Progenitor cell of endocrine pancreas (in vitro differentiated cells): ENCODE results near the gene ATP13A2. TPM values are rescaled to one million over a fixed set of nuclear protein-coding genes. Genes with fewer than 3 reads are reported as not detected.

Experiments
- DNase-seq: peaks from one replicate; pipeline ENCODE4 v3.0.0; 2021; ENCODE audit warnings: low spot score; ENCODE audit not compliant: unreplicated experiment
- H3K27ac Mint-ChIP-seq: 2 replicates; pipeline ENCODE4 v1.8.0; 2021; ENCODE audit warnings: mild to moderate bottlenecking, moderate library complexity, mixed read lengths
- H3K27me3 Mint-ChIP-seq: 2 replicates; pipeline ENCODE4 v1.8.0; 2021; ENCODE audit warnings: mixed read lengths
- H3K36me3 Mint-ChIP-seq: 2 replicates; pipeline ENCODE4 v1.8.0; 2022; ENCODE audit warnings: mixed read lengths; ENCODE audit not compliant: insufficient read depth
- H3K4me1 Mint-ChIP-seq: 2 replicates; pipeline ENCODE4 v1.8.0; 2021; ENCODE audit warnings: low read depth, mixed read lengths
- H3K4me3 Mint-ChIP-seq: 2 replicates; pipeline ENCODE4 v1.8.0; 2021; ENCODE audit warnings: low read depth, mild to moderate bottlenecking, moderate library complexity, mixed read lengths
- H3K9me3 Mint-ChIP-seq: 2 replicates; pipeline ENCODE4 v1.8.0; 2021; ENCODE audit warnings: low read depth, mixed read lengths
- CTCF ChIP-seq: fragments of 200-600 bp; sonication (generic); IDR thresholded peaks from one replicate; pipeline ENCODE4 v1.5.0; 2021; ENCODE audit warnings: antibody characterized with exemption, mild to moderate bottlenecking; ENCODE audit not compliant: unreplicated experiment
- total RNA-seq: library from RNA; stranded (reverse); gene quantifications from 2 replicates; pipeline ENCODE4 v1.2.1, GENCODE V29; 2021

Gene ATP13A2
- total RNA-seq, 1 donor from 2014 or later: 65.8 TPM

GRCh38 chr1:17004466-17005364 is 7.0 kb downstream of the ATP13A2 start:
- no peaks in the 10 kb centered on the region for H3K4me1 Mint-ChIP-seq
- H3K27ac Mint-ChIP-seq: no peak overlapping the region
- TF ChIP-seq CTCF: no peak
- no peaks in the 10 kb centered on the region for H3K27me3 Mint-ChIP-seq
- no peaks in the 10 kb centered on the region for H3K9me3 Mint-ChIP-seq
- peaks cover 6% of the 10 kb centered on the region for H3K36me3 Mint-ChIP-seq
- H3K4me3 Mint-ChIP-seq: no peak overlapping the region
- DNase-seq: no peak

GRCh38 chr1:17002524-17002902 is 9.2 kb downstream of the ATP13A2 start:
- H3K9me3 Mint-ChIP-seq: no peaks in the 10 kb centered on the region
- no peaks in the 10 kb centered on the region for H3K4me1 Mint-ChIP-seq
- no peak for DNase-seq
- peaks cover 6% of the 10 kb centered on the region for H3K36me3 Mint-ChIP-seq
- no peaks in the 10 kb centered on the region for H3K27me3 Mint-ChIP-seq
- H3K27ac Mint-ChIP-seq: no peak overlapping the region
- no peak for TF ChIP-seq CTCF
- no peak overlapping the region for H3K4me3 Mint-ChIP-seq

GRCh38 chr1:17001760-17002523 is 9.8 kb downstream of the ATP13A2 start:
- no peak for DNase-seq
- H3K9me3 Mint-ChIP-seq: no peaks in the 10 kb centered on the region
- H3K27me3 Mint-ChIP-seq: no peaks in the 10 kb centered on the region
- H3K36me3 Mint-ChIP-seq: peaks cover 6% of the 10 kb centered on the region
- TF ChIP-seq CTCF: no peak
- H3K27ac Mint-ChIP-seq: no peak overlapping the region
- no peak overlapping the region for H3K4me3 Mint-ChIP-seq
- H3K4me1 Mint-ChIP-seq: no peaks in the 10 kb centered on the region

GRCh38 chr1:16999863-17000262 is 11.9 kb downstream of the ATP13A2 start:
- no peak overlapping the region for H3K27ac Mint-ChIP-seq
- no peak overlapping the region for H3K4me3 Mint-ChIP-seq
- DNase-seq: no peak
- TF ChIP-seq CTCF: no peak
- H3K27me3 Mint-ChIP-seq: no peaks in the 10 kb centered on the region
- no peaks in the 10 kb centered on the region for H3K4me1 Mint-ChIP-seq
- peaks cover 8% of the 10 kb centered on the region for H3K36me3 Mint-ChIP-seq
- H3K9me3 Mint-ChIP-seq: no peaks in the 10 kb centered on the region

GRCh38 chr1:16998589-16998988 is 13.1 kb downstream of the ATP13A2 start:
- H3K4me3 Mint-ChIP-seq: no peak overlapping the region
- H3K27me3 Mint-ChIP-seq: no peaks in the 10 kb centered on the region
- H3K9me3 Mint-ChIP-seq: no peaks in the 10 kb centered on the region
- peaks cover 4% of the 10 kb centered on the region for H3K36me3 Mint-ChIP-seq
- H3K27ac Mint-ChIP-seq: no peak overlapping the region
- no peak for DNase-seq
- no peak for TF ChIP-seq CTCF
- no peaks in the 10 kb centered on the region for H3K4me1 Mint-ChIP-seq
